NCI-H2029 (cell line): Measurements from ENCODE around the gene PDCD11.
"Not testable (repeated sequence)": the region's sequence is repeated elsewhere in the genome, so short reads cannot be mapped to it uniquely, and the experiment has no call there.

Experiments
- DNase-seq: peaks from one replicate; lab custom pipeline; 2025; lab: John Stamatoyannopoulos, UW

The PDCD11 gene

DNA sequence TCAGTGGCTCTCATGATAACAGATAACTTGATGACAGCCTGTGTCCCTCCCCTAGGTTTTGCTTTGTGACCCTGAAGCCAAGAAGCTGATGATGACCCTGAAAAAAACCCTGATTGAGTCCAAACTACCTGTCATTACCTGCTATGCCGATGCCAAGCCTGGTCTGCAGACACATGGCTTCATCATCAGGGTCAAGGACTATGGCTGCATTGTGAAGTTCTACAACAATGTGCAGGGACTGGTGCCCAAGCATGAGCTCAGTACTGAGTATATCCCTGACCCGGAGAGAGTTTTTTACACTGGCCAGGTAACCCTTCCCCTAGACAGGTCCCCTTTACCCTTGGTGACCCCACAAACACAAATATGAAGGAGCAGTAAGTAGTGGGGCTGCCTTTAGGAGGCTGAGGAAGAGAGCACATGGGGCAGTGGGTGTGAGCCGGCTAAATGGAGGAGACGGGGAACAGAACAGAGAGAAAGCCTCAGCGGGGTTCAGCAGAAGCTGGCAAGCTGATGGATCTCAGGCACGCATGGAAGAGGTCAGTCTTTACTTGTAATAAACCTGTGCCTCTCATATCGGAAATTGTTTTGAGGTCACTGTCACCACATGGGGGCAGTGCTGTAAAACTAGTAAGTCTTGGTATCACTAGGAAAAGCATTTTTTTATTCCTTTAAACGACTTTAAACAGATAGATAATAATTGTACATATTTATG is 20.2 kb downstream of the PDCD11 start:
- DNase-seq: no peak

DNA sequence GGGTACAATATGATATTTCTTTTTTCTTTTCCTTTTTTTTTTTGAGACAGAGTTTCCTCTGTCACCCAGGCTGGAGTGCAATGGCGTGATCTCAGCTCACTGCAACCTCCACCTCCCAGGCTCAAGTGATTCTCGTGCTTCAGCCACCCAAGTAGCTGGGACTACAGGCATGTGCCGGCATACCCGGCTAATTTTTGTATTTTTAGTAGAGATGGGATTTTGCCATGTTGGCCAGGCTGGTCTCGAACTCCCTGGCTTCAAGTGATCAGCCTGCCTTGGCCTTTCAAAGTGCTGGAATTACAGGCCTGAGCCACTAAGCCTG is 20.7 kb downstream of the PDCD11 start:
- DNase-seq: not testable (repeated sequence)

DNA sequence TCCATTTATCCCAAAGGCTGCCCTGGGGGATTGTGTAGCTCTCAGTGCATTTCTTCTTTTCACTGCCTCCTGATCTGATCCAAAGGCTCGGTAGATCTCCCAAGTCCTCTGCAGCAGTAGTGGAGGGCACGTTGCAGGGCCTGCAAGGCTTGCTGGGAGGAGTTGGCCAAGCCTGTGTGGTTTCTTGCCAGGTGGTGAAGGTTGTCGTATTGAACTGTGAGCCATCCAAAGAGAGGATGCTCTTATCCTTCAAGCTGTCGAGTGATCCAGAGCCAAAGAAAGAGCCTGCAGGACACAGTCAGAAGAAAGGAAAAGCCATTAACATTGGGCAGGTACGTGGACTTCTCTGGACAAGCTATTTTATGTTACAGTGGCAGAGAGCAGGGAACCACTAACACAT is 21.2 kb downstream of the PDCD11 start:
- no peak for DNase-seq

DNA sequence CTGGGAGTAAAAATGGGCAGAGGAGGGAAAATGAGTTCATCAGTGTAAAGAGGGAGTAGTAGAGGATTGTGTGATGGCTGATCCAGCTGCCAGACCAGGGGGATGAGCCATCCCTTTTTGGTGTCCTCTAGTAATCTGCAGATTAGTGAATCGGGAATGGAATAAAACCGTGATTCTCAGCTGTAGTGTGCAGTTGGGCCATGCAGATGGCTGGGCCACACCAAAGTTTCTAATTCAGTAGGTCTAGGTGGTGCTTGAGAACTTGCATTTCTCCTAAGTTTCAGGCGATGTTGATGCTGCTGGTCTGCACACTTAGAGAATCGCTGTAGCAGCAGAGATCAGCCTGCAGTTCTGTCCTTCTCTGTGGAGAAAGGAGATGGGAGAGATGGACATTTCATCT is 22.7 kb downstream of the PDCD11 start:
- no peak for DNase-seq

DNA sequence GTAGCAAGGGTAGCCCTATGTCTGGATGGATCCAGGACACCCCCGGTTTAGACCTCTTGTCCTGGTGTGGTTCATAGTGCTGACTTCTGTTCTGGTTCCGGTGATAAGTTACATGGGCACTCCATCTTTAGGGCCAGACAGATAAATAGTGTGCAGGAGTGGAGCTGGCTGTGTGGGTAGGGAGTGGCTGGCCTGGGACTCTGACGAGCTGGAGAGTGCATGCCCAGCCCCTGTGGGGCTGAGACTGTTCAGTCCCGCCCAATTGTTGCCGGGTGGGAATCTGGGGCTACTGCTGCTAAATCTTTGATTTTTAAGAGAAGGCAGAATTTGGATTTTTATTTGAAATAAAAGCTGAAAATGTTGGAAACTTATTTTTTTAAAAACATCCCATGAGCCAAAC is 27.3 kb downstream of the PDCD11 start:
- no peak for DNase-seq

DNA sequence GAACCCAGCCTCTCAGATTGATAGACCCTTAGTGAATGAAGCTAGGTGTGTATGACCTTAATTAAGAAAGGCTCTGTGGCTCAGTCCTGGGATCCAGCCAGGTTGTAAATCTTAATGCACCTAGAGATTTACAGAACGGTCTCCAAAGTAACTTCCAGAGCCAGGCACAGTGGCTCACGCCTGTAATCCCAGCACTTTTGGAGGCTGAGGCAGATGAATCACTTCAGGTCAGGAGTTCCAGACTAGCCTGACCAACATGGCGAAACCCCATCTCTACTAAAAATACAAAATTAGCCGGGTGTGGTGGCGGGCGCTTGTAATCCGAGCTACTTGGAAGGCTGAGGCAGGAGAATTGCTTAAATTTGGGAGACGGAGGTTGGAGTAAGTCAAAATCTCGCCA is 31.4 kb downstream of the PDCD11 start:
- DNase-seq: no peak

DNA sequence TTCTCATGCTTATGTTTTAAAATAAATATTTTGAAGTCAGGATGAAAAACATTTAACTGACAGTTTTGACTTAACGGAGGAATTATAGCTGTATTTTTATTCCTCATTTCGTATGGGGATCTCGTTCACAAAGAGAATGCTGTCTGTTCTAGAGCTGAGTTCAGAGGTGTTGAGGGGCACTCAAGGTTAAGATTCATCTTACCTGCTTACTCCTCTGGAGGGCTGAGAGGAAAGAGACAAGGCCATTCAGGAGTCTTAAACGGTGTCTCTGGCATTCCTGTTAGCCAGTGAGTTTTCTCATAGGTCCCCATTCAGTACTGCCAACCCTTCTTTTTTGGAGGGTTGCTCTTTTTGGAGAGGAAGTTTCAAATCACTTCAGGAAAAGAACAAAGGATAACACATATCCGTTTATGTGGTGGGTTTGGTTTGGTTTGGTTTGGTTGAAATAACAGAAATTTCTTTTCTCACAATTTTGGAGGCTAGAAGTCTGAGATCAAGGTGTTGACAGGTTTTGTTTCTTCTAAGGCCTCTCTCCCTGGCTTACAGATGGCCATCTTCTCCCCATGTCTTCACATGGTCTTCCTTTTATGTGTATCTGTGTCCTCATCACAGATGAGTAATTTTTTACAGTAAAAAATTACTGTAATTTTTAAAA is 32.7 kb downstream of the PDCD11 start:
- DNase-seq: no peak

DNA sequence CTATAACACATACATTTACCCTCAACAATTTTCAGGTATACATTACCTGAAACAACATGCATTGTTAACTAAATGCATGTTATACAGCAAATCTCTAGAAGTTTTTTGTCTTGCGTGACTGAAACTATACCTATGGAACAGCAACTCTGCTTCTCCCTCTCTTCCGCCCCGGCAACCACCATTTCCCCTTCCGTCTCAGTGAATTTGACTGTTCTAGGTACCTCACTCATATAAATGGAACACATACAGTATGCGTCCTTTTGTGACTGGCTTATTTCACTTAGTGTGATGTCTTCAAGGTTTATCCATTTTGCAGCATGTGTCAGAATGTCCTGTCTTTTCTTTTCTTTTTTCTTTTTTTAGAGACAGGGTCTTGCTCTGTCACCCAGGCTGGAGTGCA is 33.2 kb downstream of the PDCD11 start:
- DNase-seq: no peak

DNA sequence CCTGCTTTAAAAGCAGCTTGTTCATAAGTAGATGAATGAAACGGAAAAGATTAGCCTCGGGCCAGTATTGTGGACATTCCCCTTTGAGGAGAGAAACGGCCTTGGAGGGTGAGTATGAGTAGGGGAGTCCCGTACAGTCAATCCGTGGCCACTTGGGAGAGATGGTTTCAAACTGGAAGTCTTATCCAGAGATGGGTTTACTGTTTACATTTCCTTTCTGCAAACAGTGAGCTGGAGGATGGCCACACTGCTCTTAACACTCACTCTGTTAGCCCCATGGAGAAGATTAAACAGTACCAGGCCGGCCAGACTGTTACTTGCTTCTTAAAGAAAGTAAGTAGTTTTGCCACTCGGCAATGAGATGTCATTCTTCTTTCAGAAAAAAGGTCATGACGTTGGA is 35.5 kb downstream of the PDCD11 start:
- DNase-seq: no peak

DNA sequence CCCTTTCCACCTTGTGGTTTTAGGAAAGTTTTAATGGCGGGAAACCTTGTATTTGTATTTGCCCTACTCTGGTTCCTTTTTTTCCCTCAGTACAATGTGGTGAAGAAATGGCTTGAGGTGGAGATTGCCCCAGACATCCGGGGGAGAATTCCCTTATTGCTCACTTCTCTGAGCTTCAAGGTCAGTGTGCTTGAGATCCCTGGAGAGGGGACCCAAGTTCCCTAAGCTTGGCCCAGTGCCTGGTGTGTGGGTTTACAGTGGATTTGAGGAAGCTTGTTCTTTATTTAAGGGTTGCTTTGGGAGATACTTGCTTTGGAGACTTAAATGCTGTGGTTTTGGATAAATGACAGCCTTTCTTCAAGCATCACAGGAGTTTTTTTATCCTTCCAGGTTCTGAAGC is 37.4 kb downstream of the PDCD11 start:
- no peak for DNase-seq

DNA sequence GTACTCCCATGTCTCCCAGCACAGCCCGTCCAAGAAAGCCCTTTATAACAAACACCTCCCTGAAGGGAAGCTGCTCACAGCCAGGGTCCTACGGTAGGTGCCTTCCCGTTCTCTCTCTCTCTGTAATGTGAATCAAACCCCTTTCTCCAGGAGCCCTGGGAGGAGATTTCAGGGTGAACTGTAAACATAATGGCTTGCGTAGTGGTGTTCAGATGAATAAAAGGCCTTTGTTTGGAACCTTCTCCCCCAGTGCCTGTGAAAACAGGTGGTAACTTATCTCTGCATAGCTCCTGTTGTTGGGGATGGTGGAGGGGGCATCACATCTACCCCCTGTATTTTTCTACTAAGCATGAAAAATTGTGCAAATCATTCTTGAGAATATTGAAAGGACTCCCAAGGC is 43.4 kb downstream of the PDCD11 start:
- no peak for DNase-seq

DNA sequence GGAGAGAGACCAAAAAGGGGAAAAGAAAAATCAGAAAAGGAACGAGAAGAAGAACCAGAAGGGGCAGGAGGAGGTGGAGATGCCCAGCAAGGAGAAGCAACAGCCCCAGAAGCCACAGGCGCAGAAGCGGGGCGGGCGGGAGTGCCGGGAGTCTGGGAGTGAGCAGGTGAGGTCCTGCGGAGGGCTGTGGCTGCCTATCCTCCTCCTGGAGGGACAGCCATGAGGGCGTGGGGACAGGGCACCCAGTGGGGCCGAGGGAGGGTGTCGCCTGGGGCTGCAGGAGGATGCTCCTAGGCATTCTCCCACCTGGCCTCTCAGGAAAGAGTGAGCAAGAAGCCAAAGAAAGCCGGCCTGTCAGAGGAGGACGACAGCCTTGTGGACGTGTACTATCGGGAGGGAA is 44.0 kb downstream of the PDCD11 start:
- DNase-seq: no peak

DNA sequence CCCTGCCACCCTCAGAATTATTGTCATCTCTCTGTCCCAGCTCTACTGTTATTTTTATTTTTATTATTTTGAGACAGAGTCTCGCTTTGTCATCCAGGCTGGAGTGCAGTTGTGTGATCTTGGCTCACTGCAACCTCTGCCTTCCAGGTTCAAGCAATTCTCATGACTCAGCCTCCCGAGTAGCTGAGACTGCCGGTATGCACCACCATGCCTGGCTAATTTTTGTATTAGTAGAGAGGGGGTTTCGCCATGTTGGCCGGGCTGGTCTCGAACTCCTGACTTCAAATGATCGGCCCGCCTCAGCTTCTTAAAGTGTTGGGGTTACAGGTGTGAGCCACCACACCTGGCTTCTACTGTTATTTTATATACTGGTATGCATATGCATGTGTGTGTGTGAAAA is 44.8 kb downstream of the PDCD11 start:
- DNase-seq: no peak

DNA sequence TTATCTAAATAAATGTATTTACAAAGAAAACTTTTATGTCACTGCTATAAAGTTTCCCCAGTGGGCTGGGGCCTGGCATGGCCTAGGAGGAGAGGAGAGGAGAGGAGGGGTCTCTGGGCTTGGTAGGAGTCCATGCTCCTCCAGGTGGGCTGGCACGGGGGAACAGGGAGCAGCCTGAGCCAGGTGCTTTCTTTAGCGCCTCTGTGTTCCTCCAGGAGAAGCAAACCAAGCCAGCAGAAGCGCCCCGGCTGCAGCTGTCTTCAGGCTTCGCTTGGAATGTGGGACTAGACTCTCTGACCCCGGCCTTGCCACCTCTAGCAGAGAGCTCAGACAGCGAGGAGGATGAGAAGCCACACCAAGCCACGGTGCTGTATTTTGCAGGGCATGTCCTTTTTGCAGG is 45.2 kb downstream of the PDCD11 start:
- no peak for DNase-seq

DNA sequence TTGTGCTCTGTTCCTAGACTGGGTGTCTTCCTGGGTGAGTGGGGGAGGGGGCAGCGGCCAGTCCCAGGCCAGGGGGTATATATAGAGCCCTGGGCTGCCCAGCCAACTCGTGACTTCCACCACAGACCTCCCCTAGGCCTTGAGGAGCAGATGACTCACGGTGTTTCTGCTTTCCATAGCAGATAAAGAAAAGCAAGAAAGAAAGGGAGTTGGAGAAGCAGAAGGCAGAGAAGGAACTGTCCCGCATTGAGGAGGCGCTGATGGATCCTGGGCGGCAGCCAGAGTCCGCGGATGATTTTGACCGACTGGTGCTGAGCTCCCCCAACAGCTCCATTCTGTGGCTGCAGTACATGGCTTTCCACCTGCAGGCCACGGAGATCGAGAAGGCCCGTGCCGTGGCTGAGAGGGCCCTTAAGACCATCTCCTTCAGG is 45.6 kb downstream of the PDCD11 start:
- no peak for DNase-seq

DNA sequence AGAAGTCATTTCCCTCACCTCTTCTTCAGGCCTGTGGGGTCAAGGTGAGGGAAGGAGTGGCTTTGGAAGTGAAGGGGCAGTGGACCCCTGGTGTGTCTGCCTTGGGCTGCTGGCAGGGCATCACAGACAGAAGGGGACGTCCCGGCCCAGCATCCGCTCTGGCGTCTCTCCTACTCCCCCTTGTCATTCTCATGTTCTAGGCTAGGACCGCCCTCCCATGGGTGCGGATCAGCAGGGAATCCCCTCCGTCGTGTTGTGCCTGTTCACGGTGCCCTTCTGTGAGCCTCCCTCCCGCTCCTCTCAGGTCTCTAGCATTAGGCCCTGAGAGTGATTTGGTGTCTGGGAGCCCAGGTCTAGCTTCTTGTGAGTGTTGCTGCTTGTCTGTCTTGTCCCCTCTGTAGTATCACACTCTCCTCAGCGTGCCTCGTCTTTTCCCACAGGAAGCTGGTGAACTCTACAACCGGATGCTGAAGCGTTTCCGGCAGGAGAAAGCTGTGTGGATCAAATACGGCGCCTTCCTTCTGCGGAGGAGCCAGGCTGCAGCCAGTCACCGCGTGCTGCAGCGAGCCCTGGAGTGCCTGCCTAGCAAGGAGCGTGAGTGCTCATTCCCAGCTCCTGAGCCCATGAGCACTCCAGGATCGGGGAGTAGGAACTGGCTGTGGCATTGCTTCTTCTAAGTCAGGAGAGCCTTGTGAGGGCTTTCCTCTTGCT is 47.2 kb downstream of the PDCD11 start:
- no peak for DNase-seq

DNA sequence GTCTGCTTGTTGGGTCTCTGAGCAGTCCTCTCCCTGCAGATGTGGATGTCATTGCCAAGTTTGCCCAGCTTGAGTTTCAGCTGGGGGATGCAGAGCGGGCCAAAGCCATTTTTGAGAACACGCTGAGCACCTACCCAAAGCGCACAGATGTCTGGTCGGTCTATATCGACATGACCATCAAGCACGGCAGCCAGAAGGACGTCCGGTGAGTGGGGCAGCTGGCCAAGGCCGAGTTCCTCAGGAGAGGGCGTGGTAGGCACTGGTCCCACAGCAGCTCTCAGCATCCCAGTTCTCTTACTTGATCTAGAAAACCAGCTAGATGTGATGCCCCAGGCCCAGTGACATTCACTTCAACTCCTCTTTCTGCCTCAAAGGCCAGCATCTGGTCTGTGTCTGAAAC is 48.1 kb downstream of the PDCD11 start:
- DNase-seq: no peak

DNA sequence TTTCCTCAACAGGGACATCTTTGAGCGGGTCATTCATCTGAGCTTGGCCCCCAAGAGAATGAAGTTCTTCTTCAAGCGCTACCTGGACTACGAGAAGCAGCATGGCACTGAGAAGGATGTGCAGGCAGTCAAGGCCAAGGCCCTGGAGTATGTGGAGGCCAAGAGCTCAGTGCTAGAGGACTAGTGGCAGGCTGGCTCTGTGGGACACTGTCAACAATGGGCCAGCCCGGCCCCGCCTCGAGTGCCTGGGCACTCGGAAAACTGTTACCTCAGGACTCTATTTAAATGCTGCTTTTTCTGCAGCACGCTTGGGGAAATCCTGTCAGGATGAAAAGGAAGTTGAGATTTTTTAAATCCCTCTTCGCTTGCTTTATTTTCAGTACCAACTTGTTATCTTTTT is 48.9 kb downstream of the PDCD11 start:
- no peak for DNase-seq

DNA sequence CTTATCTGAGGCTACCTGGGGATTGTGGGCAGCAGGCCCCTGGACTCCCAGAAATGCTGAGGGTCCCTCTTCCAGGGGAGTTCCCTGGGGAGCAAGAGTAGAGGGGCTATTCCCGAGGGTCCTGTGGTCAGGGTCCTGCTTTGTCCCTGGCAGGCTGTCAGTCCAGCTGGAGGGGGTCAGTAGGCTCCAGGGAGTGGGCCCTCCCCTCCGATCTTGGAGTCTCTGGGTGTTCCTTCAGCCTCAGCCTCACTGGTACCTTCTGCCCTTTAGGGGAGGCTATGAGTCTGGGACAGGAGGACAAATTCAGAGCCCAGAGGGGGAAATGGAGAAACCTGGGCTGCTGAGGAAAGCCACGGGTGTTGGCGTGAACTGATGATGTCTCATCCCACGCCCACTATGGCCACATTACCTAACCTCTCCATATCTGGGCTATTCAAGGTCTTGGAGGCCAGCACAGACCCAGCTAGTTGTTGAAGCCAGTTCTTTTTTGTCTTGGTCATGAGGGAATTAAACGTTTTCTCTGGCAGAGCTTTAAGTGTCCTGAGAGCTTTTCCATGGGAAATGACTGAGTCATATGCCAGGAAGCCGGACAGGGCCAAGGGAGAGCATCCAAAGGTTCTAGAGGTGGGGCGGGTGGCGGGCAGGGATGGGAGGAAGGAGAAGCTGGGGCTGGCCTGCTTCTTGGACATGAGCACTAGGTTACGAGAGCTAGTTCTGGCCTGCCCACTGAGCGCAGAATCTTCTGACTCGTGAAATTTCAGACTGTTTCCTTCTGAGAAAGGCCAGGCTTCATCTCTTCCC is 49.5 kb downstream of the PDCD11 start:
- no peak for DNase-seq

DNA sequence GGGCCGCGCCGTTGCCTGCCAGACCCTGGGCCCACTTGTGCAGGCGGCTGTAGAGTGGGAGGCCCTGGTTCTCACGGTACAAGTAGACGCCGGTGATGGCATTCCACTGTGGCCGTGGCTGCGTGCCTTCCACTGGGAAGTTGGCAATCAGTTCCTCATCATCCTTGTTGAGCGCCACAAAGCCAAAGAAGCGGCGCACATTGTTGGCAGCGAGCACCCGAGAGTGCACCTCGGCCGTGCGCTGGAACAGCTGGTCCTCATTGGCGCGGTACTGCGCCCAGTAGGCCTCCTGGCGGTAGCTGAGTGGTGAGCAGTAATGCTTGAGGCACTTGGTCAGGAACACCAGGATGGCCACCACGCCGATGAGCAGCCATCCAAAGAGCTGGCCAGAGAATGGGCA is 50.8 kb downstream of the PDCD11 start:
- DNase-seq: no peak

DNA sequence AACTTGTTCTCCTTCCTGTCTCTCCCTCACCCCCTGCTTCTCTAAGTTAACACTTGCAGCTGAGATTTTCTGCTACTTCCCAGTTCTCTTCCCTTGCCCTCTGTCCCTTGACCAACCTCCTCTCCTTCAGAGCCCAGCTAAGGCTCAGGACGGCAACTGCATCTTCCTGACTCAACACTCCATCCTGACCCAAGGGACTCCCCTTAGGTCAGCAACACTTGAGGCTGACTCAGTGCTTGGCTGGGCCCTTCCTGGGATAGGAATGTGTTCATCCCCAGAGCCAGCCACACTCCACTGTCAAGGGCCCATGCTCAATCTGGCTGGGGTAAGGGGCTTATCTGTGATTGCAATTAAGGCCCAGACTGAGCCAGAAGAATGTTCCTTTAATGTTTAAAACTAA is 52.3 kb downstream of the PDCD11 start:
- no peak for DNase-seq

DNA sequence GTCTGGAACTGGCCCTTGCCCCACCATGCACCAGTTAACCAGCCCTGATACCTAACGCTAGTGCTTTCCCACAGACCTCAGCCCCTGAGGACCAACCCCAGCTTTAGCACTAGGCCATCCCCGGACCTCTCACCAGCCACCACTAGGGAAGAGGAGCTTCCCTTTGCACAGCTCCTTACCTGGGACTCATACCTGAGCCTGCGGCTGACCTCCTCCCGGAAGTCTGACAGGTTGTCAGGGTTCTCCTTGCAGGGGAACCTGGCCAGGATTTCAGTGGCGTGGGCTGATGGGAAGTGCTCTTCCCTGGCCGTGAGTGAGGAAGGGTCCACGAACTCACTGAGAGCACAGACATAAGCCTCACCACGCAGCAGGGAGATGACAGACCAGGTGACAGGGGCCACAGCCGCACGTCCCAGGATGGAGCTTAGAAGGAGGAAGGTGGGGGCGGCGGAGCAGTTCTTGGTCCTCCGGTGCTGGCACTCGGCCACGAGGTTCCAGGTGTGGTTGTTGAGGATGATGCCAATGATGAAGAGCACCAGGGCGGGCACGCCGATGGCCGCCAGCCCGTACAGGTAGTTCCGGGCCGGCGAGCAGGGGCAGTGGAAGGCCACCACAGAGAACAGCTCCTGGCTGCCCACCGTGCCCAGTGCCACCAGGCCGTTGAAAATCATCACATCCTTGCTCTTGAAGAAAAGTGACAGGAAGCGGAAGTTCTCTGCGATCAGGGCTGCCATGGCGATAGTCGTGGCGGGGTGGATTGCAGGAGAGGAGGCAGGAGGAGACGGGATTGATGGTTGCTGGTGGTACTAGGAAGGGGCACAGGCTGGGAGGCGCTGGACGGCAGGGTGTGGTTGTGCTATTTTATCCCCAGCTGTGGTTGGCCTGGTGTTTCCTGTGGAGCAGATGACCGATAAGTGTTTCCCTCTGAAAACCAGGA is 53.0 kb downstream of the PDCD11 start:
- DNase-seq: no peak
